ENCODE measurements around the gene TCP11.

Gene TCP11

DNA sequence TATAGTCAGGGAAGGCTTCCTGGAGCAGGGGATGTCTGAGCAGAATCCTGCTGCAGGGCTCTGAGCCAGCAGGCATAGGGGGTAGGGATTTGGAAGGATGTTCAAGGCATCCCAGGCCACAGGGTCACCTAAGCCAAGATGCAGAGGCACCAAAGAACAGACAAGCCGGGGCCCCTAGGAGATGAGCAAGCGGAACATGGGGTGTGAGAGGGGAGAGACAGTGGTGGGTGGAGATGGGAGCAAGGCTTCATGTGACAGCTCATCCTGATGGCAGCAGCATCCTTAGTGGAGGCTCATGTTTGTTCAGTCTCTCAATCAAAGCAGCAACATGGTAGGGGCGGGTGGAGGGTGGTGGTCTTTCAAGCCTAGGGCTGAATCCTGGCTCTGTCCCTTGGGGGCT lies 29.8 kb upstream of the TCP11 start:
- TF ChIP-seq, protein P1, sequence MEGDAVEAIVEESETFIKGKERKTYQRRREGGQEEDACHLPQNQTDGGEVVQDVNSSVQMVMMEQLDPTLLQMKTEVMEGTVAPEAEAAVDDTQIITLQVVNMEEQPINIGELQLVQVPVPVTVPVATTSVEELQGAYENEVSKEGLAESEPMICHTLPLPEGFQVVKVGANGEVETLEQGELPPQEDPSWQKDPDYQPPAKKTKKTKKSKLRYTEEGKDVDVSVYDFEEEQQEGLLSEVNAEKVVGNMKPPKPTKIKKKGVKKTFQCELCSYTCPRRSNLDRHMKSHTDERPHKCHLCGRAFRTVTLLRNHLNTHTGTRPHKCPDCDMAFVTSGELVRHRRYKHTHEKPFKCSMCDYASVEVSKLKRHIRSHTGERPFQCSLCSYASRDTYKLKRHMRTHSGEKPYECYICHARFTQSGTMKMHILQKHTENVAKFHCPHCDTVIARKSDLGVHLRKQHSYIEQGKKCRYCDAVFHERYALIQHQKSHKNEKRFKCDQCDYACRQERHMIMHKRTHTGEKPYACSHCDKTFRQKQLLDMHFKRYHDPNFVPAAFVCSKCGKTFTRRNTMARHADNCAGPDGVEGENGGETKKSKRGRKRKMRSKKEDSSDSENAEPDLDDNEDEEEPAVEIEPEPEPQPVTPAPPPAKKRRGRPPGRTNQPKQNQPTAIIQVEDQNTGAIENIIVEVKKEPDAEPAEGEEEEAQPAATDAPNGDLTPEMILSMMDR (IDR thresholded peaks at IDR 0.05): no peak

DNA sequence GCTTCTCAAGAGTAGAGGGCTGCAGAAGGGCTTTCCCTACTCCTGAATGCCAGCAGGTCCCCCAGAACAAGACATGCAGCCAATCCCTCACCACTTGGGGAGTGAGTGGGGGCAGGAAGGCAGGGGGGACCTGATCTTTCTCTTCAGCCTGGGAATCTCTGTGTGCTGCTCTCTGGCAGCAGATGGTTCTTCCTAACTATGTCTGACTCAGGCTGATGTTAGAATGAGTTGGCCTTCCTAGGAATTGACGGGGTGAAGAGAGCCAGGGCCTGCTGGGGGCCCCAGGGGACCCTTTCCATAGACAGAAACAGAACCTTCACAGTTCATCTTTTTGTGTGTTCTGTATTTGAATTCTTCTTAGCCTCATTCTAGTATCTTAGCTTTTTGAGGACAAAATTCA lies 29.0 kb upstream of the TCP11 start:
- TF ChIP-seq, protein P1 (IDR thresholded peaks at IDR 0.05): no peak

DNA sequence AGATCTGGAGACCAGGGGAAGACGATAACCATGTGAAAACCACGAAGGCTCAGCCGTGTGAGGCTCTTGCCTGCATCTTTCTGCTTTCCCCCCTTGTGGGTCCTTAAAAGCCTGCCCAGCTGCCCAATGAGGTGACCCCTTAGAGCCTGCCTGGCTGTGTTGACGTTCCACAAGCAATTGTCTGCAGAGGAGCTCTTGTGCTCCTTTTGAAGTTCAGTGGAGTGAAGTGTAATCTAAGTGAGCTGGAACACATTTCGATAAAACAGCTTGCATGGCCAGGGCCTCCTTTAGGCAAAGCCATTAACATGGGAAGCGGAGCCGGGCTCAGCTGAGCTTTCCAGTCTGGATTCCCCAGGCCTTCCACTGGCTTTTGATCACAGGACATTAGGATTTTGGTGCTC lies 27.3 kb upstream of the TCP11 start:
- TF ChIP-seq, protein P1 (IDR thresholded peaks at IDR 0.05): no peak

DNA sequence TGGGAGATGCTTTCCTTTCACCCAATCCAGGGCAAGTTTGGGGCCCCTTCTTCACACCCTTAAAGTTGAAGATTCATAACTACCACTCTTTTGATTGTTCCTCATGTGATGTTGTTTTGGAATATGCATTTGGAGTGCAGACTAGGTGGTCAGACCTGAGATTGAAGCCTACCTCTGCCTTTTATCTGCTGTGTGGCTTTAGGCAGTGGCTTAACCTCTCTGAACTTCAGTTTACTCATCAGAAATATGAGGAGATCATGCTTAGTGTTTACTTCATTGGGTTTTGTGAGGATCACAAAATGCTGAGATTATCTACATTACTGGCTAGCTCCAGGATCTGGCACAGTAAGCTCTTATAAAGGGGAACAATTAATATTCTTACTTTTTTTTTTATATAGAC lies 26.4 kb upstream of the TCP11 start:
- TF ChIP-seq, protein P1 (IDR thresholded peaks at IDR 0.05): no peak

DNA sequence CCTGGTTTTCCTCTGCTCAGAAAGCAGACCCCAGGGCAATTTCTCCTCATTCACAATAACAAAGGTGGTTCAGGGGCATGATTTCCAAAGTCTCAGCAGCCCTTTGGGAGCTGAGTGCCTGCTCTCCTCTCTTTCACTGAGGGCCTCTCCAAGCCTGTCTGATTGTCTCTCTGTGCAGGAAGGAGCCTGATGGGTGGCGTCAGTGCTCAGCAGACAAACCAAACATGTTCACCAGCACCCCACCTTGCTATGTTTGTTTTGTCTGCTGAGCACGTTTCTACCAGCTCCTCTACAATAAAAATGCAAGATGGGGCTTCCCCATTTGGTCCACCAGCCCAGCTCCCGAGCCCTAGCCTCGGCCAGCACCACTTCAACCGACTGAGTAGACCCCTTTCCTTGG lies 25.4 kb upstream of the TCP11 start:
- TF ChIP-seq, protein P1 (IDR thresholded peaks at IDR 0.05): no peak

DNA sequence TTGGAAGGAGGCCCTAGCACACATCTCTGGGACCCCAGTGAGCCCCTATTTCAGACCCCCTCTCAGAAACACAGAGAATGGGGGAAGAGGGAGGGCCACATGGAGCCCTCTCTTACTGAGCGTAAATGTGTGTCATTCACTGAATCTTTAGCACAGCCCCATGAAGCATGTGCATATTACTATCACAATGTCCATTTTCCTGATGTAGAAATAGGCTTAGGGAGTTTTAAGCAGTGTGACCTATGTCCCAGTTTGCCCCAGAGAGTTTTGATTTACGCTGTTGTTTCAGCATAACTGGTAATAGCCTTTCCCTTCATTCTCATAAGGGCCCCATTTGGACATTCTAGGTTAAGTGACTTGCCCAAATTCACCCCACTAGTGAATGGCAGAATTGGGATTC lies 25.0 kb upstream of the TCP11 start:
- TF ChIP-seq, protein P1 (IDR thresholded peaks at IDR 0.05): no peak

DNA sequence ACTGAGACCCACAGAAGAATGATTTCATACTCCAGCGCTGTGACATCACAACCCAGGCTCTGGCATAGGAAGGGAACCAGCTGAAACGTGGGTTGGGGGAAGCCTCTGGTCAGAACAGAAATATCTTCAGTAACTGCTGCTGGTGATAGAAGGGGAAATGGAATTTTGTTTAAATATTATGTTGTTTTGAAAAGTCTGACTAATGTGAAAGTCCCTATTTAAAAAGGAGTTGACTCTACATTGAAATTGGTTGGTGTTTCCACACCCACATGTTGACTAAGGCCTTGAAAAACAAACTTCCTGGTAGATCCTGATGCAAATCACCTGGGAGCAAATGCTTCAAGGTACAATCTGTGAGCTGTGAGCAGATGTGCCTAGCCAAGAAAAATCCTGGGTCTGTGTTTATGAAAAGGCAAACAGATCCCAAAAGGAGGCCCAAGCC lies 24.5 kb upstream of the TCP11 start:
- TF ChIP-seq, protein P1 (IDR thresholded peaks at IDR 0.05): no peak

DNA sequence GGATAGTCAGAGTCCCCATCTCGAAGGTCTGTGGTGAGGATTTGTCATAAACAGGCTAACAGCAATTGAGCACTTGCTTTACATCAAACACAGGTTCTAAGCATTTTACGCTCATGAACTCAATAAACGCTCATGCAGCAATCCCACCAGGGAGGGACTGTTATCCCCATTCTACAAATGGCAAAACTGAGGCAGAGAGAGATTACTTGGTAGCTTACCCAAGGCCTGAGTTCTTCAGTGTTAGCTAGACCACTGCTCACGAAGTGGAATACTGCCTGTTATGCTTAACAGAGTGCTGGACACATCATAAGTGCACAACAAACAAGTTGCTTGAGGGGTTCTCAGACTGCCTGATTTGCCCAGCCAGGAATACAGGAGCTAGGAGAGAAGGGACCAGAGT lies 23.7 kb upstream of the TCP11 start:
- TF ChIP-seq, protein P1 (IDR thresholded peaks at IDR 0.05): no peak

Data from LNCAP (cell line).